Measurements from ENCODE around the gene RPS21.
"Not testable (repeated sequence)": the region's sequence is repeated elsewhere in the genome, so short reads cannot be mapped to it uniquely, and the experiment has no call there.

Gene RPS21

GRCh38 chr20:62372042-62372993 lies 14.6 kb upstream of the RPS21 start:
- no peak for DNase-seq (ENCODE audit: low read depth in 1 of 2, low spot score in 1 of 2)
- no peak overlapping the region for H3K27ac ChIP-seq (replicated peaks)
- H3K4me3 ChIP-seq (replicated peaks; ENCODE audit: insufficient read depth, low read length), result no peak overlapping the region
- TF ChIP-seq SPI1 (IDR thresholded peaks at IDR 0.05; ENCODE audit: borderline replicate concordance, low read depth) (no peak), POLR2AphosphoS5 (IDR thresholded peaks at IDR 0.05; ENCODE audit: low read depth) (no peak), REST (IDR thresholded peaks at IDR 0.05; ENCODE audit: insufficient replicate concordance, low read depth) (no peak), CTCF (IDR thresholded peaks at IDR 0.05; ENCODE audit: insufficient read depth, low read length) (no peak), GABPA (IDR thresholded peaks at IDR 0.05; ENCODE audit: low read depth) (no peak)
- peaks cover 15% of the 10 kb centered on the region for H3K27me3 ChIP-seq (ENCODE audit: insufficient read depth, poor library complexity, severe bottlenecking)

GRCh38 chr20:62373631-62374179 lies 13.2 kb upstream of the RPS21 start:
- H3K27ac ChIP-seq (replicated peaks); H3K27me3 ChIP-seq (ENCODE audit: insufficient read depth, poor library complexity, severe bottlenecking); DNase-seq (ENCODE audit: low read depth in 1 of 2, low spot score in 1 of 2); H3K4me3 ChIP-seq (replicated peaks; ENCODE audit: insufficient read depth, low read length): not testable (repeated sequence)

GRCh38 chr20:62374331-62375152 lies 12.4 kb upstream of the RPS21 start:
- TF ChIP-seq GABPA (IDR thresholded peaks at IDR 0.05; ENCODE audit: low read depth), result no peak
- TF ChIP-seq SPI1 (IDR thresholded peaks at IDR 0.05; ENCODE audit: borderline replicate concordance, low read depth), result no peak
- no peak for TF ChIP-seq CTCF (IDR thresholded peaks at IDR 0.05; ENCODE audit: insufficient read depth, low read length)
- TF ChIP-seq REST (IDR thresholded peaks at IDR 0.05; ENCODE audit: insufficient replicate concordance, low read depth), result no peak
- TF ChIP-seq POLR2AphosphoS5 (IDR thresholded peaks at IDR 0.05; ENCODE audit: low read depth), result no peak
- no peak overlapping the region for H3K4me3 ChIP-seq (replicated peaks; ENCODE audit: insufficient read depth, low read length)
- H3K27me3 ChIP-seq (ENCODE audit: insufficient read depth, poor library complexity, severe bottlenecking), result no peaks in the 10 kb centered on the region
- no peak overlapping the region for H3K27ac ChIP-seq (replicated peaks)
- no peak for DNase-seq (ENCODE audit: low read depth in 1 of 2, low spot score in 1 of 2)
